Right lobe of liver (tissue), 6 donors: ENCODE measurements around the gene TRAK2. TPM values are rescaled to one million over a fixed set of nuclear protein-coding genes. Genes with fewer than 3 reads are reported as not detected.
A peak's percentile ranks its signal among the peaks of the same experiment; 100 is the strongest.

Experiments used
- ATAC-seq, 4 donors: fragments of 200-7000 bp; cut with Tn5 transposase; one replicate each; pipeline ENCODE4 v1.9.1; 2020; ENCODE audit warnings: mild to moderate bottlenecking in 4 of 4, moderate library complexity in 4 of 4
- DNase-seq, 3 donors: peaks; one replicate each; pipeline ENCODE4 v3.0.0-alpha.2; 2020
- H3K27ac ChIP-seq, 3 donors: fragments of 200-600 bp; one replicate each; pipeline ENCODE4 v1.8.0; 2022
- H3K27me3 ChIP-seq, 2 donors: fragments of 200-600 bp; one replicate each; pipeline ENCODE4 v1.8.0; 2022
- H3K36me3 ChIP-seq, 4 donors: fragments of 200-600 bp; sonication (generic) in 1 of 4; one replicate each; pipeline versions ENCODE4 v1.5.1 to v1.8.0; 2017 to 2022; ENCODE audit warnings: control low read depth in 1 of 4
- H3K4me1 ChIP-seq, 4 donors: fragments of 200-600 bp; sonication (generic) in 1 of 4; one replicate each; pipeline versions ENCODE4 v1.5.1 to v1.8.0; 2017 to 2022; ENCODE audit warnings: control low read depth in 1 of 4
- H3K4me3 ChIP-seq, 3 donors: fragments of 200-600 bp; one replicate each; pipeline ENCODE4 v1.8.0; 2022
- H3K9me3 ChIP-seq, 4 donors: fragments of 200-600 bp; sonication (generic) in 1 of 4; one replicate each; pipeline versions ENCODE4 v1.5.1 to v1.8.0; 2017 to 2022; ENCODE audit warnings: control low read depth in 1 of 4
- POLR2A ChIP-seq: fragments of 450-650 bp; IDR thresholded peaks from one replicate; pipeline ENCODE4 v1.6.1; 2017; ENCODE audit warnings: antibody characterized with exemption, mild to moderate bottlenecking
- WGBS: methylation state at CpG from one replicate; pipeline ENCODE4 v1.1.6; 2018; ENCODE audit warnings: low coverage, low lambda C conversion rate; ENCODE audit not compliant: insufficient coverage; ENCODE audit errors: missing lambda C conversion rate; 5-methylcytosine and 5-hydroxymethylcytosine counted together
- intact Hi-C, 2 donors: fragments of 100-400 bp; cut with DNase I; formaldehyde crosslinking; loops; one replicate each; pipeline versions ENCODE4 v1.11.2 to v1.14.1; 2022
- total RNA-seq, 6 experiments: library from RNA; depleted of rRNA in 2 of 6; stranded (reverse); fragments of >200 nt in 2 of 6; fragmentation: NEBNext Ultra II Directional in 3 of 6; extraction: Animal tissue kit (Norgen Biotek cat#: 25700) in 3 of 6; gene quantifications; one replicate each; pipeline versions ENCODE4 v1.1.0 to v1.2.4, GENCODE V29; 2016 to 2023
- TF ChIP-seq, protein P1 (sequence below), 4 donors: fragments of 200-600 bp in 3 of 4; fragments of 450-650 bp in 1 of 4; IDR thresholded peaks; one replicate each; pipeline versions ENCODE4 v1.5.1 to v1.8.0; 2016 to 2022; ENCODE audit warnings: antibody characterized with exemption in 4 of 4, mild to moderate bottlenecking in 2 of 4
- donor health status: DM: no; HTN: yes; CAD: no.
- donor health status: DM: no; HTN: no; CAD: no.
- donor health status: DM: no; HTN: no; CAD: no.
- donor health status: DM: no; HTN: yes; CAD: no.
- donor health status: DM: no; HTN: yes; CAD: no.

Gene TRAK2
- total RNA-seq, 6 experiments from 2014 or later: 13.3 to 18.4 (median 14.2) TPM

DNA sequence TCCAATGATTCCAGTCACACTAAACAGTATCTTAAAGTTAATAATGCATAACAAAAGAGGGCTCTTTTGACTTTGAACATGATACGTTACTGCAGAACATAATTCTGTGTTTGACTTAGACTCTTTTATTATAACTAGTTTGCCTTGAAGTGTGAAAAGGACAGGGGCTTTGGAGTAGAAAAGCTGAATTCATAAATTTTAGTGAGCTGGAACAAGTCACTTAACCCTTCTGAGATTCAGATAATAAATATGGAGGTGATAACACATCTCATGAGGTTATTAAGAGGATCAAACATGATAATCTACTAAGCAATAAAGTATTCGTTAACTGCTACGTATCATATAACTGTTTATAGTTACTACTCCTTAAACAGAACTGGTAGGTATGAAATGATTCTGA lies 49.4 kb downstream of the TRAK2 start:
- 88% methylated on average over 3 of the region's 3 CpGs for WGBS
- ATAC-seq (no peak), DNase-seq (no peak)
- Histone ChIP-seq H3K36me3 (peaks cover 0 to 19% (median 4%) of the 10 kb centered on the region in 4 donors), H3K4me1 (peaks cover 0 to 14% (median 6%) of the 10 kb centered on the region in 4 donors), H3K9me3 (no peaks in the 10 kb centered on the region), H3K27ac (no peak overlapping the region), H3K27me3 (no peaks in the 10 kb centered on the region), H3K4me3 (no peak overlapping the region)
- intact Hi-C loops: no loop called here
- TF ChIP-seq, protein P1, sequence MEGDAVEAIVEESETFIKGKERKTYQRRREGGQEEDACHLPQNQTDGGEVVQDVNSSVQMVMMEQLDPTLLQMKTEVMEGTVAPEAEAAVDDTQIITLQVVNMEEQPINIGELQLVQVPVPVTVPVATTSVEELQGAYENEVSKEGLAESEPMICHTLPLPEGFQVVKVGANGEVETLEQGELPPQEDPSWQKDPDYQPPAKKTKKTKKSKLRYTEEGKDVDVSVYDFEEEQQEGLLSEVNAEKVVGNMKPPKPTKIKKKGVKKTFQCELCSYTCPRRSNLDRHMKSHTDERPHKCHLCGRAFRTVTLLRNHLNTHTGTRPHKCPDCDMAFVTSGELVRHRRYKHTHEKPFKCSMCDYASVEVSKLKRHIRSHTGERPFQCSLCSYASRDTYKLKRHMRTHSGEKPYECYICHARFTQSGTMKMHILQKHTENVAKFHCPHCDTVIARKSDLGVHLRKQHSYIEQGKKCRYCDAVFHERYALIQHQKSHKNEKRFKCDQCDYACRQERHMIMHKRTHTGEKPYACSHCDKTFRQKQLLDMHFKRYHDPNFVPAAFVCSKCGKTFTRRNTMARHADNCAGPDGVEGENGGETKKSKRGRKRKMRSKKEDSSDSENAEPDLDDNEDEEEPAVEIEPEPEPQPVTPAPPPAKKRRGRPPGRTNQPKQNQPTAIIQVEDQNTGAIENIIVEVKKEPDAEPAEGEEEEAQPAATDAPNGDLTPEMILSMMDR (IDR thresholded peaks at IDR 0.05): no peak
- no peak for TF ChIP-seq POLR2A

DNA sequence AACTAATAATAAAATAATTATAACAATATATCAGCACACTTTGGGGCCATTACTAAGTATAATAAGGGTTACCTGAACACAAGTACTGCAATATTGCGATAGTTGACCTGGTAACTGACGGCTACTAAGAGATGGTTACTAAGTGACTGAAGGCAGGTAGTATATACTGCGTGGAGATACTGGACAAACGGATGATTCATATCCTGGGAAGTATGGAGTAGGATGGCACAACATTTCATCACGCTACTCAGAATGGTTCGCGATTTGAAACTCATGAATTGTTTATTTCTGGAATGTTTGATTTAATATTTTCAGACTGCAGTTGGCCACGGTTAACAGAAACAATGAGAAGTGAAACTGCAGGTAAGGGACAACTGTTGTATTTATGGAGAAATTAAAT lies 54.7 kb downstream of the TRAK2 start:
- DNase-seq (no peak), ATAC-seq (no peak)
- H3K9me3 ChIP-seq: no peaks in the 10 kb centered on the region
- no peak overlapping the region for H3K4me3 ChIP-seq
- intact Hi-C loops: no loop called here
- H3K27ac ChIP-seq: no peak overlapping the region
- H3K4me1 ChIP-seq: no peaks in the 10 kb centered on the region
- WGBS: 83% methylated on average over 7 of the region's 8 CpGs
- H3K36me3 ChIP-seq: peaks cover 0 to 42% (median 13%) of the 10 kb centered on the region in 4 donors
- TF ChIP-seq POLR2A: no peak
- TF ChIP-seq, protein P1 (IDR thresholded peaks at IDR 0.05): no peak
- no peaks in the 10 kb centered on the region for H3K27me3 ChIP-seq

DNA sequence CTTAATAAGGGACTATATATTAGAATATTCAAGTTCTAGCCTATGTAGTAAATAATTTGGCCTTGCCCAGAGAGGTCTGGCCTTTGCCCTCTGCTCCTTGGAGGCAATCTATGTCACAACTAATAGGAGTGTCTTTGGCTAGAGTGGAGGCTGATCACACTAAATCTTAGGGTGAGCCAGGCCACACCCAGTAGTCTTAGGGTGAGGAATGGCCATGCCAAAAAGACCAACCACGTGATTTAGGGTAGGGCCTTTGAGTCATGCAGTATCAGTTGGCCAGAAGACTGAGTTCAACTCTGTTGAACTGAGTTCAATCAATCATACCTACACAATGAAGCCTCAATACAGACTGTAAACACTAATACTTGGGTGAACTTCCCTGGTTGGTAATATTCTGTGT lies 68.1 kb downstream of the TRAK2 start:
- peaks cover 0 to 31% (median 4%) of the 10 kb centered on the region in 4 donors for H3K36me3 ChIP-seq
- H3K27me3 ChIP-seq: no peaks in the 10 kb centered on the region
- intact Hi-C loops: no loop called here
- DNase-seq (no peak), ATAC-seq (peak in 2 of 4 donors; percentile 46 to 76)
- no peak overlapping the region for H3K4me3 ChIP-seq
- no peaks in the 10 kb centered on the region for H3K4me1 ChIP-seq
- 71% methylated on average over 1 of the region's 1 CpG for WGBS
- no peaks in the 10 kb centered on the region for H3K9me3 ChIP-seq
- H3K27ac ChIP-seq: no peak overlapping the region
- TF ChIP-seq, protein P1 (IDR thresholded peaks at IDR 0.05): no peak
- no peak for TF ChIP-seq POLR2A

DNA sequence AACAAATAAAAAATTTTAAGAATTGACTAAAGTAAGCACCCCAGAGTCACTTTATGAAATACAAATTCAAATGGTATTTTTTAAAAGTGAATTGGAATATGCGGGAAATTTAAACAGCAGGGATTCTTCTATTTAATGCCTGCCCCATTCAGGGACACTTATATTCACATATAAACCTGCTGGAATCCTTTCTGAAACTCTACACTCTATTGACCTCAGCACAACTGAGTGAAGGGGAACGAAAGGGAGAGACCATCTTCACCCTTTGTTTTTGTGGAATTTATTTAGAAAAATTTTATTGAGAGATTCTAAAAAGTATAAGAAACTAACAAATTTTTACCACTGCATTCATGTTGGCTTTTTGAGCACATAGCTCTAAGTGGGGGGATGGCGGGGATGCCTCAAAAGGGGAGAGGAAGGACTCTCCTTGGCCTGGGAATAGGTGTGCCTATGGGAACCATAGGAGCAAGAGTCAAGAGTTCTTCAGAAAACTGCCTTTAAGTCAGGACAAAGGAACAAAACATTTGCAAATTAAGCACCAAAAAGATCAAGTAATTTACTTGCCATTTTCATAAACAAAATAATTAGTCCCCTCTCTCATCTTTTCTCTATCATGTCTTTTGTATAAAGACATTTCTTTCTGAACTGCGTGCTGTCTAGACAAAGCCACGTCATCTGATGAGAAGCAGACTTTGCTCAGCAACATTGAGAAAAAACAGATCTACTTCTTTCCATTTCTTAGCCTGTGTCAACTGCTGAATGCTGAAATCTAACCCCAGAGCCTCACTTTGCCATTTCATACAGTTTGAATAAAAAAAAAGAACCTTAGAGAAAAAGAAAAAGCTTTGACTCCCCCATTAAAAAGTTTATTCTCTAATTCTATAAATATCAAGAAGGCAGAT lies 72.5 kb downstream of the TRAK2 start:
- Histone ChIP-seq H3K27me3 (no peaks in the 10 kb centered on the region), H3K36me3 (peaks cover 0 to 12% (median 4%) of the 10 kb centered on the region in 4 donors), H3K9me3 (no peaks in the 10 kb centered on the region), H3K4me1 (no peaks in the 10 kb centered on the region), H3K27ac (no peak overlapping the region), H3K4me3 (no peak overlapping the region)
- intact Hi-C loops: no loop called here
- TF ChIP-seq POLR2A: no peak
- TF ChIP-seq, protein P1 (IDR thresholded peaks at IDR 0.05): no peak
- ATAC-seq: no peak
- DNase-seq: no peak
- 83% methylated on average over 5 of the region's 5 CpGs for whole genome bisulfite sequencing
